GM21381 (cell line): ENCODE data around the gene BOK.

Experiments used
- ATAC-seq: cut with Tn5 transposase; IDR thresholded peaks from one replicate; pipeline ENCODE4 v1.9.1; 2021; ENCODE audit warnings: mild to moderate bottlenecking, moderate library complexity; ENCODE audit not compliant: unreplicated experiment

The BOK gene

DNA sequence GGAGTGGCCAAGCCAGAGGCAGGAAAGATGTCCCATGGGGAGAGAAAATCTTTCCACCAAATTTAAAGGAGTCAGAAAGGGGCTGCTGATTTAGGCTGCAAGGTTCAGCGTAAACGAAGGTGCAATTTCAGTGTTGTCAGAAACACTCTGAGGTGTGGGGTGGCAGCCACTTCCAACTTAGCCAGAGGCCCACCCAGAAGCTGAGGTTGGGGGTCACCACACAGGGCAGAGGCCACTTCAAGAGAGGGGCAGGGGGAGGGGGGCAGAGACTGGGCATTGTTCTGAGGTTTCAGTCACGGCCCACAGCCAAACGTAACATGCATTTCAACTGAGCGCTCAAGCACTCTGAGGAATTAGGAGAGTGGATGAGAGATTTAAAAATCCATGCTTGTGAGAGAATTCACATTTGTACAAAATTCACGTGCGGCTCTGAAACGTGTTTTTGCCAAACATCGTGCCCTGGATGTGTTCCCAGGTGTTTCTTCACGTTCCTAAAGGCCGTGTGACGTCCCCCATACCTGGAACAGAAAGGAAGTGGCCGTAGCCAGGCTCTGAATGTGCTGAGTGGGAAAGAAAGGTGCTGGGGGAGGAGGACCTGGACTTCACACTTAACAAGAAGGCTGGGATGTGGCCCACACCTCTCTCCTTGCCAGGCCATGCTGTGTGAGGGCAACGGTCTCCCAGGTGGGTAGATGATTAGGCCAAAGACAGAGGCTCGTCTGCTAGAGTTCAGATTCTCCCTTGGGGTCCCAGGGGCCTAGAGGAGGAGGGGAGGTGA lies 19.5 kb upstream of the BOK start:
- no peak for ATAC-seq

DNA sequence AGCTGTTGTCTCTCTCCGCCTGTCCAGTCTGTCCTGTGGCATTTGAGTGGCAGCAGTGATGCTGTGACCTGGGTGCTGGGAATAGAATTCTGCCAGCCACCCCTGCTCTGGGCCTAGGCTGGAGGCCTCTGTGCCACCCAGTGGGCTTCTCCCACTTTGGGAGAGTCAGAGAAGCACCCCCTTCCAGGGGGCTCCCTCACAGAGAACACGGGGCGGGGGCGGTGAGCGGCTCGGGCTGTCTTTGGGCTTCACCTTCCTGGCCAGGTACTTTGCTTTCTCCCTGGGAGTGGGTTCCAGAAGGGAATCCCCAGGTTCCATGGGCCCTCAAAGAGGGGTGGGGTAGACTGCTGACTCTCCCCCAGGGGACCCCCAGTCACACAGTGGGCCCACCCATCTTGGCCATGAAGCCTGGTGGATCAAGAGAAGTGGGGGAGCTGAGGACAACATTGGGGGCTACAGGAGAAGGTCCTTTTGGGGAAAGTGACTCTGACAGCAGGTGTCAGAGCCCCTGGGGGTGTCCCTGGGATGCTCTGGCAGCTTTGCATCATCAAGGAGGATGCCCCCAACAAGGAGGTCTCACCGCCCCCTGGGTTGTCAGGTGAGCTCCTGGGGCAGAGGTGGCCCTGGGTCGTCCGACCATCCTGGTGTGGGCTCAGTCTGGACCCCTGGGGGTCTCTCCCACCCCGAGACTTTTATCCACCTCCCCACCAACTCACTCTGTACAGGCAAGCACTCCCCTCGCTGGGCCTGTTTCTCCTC lies 18.8 kb upstream of the BOK start:
- ATAC-seq, result no peak

DNA sequence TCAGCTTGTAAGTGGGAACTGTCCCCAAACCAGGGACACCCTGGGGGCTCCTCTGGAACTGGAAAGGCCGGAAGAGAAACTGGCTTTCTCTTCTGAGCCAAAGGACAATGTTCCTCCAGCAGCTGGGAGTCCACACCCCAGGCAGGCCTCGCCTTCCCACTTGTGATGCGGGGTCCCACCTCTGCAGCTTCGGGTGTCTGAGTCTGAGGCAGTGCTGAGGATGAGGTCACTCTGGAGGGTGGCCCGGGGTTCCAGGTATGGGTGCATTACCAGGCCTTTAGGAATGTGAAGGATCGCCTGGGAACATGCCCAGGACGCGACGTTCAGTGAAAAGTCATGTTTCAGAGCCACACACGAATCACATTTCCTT lies 18.2 kb upstream of the BOK start:
- no peak for ATAC-seq

DNA sequence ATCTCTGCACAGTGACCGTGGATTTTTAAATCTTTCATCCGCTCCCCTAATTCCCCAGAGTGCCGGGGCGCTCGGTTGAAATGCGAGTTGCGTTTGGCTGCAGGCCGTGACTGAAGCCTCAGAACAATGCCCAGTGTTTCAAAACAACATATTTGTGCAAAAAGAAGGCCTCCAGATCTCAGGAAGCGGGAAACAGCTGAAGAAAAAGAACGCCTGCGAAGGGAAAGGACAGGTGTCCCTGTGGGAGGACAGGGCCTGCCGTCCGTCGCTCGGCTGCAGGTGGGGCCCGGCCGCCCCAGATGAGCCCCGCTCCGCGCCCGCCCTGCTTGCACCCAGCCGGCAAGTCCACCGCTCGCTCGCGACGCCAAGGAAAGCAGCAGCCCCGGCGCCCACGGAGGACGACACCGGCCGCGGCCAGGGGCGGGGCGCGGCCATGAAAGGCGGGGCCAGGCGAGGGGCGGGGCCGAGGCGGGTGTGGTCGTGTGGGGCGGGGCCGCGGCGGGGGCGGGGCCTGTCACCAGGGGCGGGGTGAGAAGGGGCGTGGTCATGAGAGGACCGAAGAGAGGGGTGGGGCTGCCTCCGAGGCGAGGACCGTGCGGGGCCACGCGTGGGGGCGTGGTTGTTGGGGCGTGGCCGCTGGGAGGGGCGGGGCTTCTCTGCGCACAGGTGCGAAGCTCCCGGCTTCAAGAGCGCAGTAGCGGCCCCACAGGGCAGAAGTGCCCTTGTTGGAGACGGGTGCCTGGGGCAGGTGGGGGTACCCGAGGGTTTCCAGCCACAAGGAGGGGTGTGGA lies 17.6 kb upstream of the BOK start:
- ATAC-seq, result no peak

DNA sequence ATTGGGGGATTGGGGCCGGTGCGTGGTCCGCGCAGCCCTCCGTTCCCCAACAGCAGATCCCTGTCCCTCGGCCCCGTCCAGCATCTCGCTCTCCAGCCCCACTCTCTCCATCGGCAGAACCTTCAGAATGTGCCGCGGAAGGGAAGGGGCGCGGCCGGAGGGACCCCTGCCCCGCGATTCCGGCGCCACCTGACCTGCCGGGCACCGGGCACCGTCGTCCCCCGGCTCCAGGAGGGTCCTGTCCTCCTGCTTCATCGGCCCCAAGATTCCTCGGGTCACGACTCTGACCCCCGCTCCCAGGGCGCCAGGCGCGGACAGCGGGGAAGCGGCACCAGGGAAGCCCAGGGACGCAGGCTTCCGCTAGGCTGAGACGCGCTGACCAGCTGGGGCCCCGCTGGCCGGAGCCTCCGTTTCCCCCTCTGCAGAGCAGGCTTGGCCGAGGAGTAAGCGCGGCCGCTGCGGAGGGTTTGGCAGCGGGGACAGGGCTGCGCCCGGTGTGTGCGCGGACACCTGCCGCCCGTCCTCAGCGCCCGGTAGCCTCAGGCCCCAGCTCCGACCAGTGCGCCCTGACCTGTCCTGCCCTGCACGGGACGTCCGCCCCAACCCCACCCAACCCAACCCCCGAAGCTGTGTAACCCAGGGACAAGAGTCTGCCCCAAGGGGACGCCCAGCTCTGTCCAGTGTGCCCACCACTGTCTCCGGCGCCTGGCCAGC lies 16.8 kb upstream of the BOK start:
- no peak for ATAC-seq

DNA sequence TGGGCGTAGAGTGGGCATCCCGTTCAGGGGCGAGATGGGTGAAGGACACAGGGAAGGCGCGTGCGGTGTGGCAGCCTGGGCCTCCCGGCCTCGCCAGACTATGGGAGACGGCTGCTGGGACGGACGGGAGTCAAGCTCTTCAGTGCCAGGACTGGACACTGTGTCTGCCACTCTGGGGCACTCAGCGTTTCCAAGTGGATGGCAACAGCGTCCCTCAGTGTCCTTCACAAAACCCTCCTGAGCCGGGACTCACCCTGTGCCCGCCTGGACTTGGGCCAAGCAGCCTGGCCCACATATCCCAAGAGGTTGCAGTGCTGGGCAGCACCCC lies 16.3 kb upstream of the BOK start:
- ATAC-seq, result no peak

DNA sequence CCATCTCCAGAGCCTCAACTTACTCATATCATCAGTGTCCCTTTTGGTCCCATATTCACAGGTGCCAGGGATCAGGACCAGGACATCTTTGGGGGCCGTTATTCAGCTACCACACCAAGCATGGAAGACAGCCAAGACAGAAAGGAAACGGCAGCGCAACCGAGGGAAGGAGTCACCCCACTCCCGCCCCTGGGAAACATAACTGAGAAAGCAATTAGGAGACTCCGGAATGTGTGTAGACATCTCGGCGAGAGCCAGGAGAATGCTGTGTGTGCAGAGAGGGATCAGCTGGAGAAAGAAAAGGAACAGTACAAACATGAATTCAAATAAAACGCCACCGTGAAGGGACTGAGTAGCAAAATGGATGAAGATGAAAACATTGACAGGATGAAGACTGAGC lies 13.4 kb upstream of the BOK start:
- no peak for ATAC-seq

DNA sequence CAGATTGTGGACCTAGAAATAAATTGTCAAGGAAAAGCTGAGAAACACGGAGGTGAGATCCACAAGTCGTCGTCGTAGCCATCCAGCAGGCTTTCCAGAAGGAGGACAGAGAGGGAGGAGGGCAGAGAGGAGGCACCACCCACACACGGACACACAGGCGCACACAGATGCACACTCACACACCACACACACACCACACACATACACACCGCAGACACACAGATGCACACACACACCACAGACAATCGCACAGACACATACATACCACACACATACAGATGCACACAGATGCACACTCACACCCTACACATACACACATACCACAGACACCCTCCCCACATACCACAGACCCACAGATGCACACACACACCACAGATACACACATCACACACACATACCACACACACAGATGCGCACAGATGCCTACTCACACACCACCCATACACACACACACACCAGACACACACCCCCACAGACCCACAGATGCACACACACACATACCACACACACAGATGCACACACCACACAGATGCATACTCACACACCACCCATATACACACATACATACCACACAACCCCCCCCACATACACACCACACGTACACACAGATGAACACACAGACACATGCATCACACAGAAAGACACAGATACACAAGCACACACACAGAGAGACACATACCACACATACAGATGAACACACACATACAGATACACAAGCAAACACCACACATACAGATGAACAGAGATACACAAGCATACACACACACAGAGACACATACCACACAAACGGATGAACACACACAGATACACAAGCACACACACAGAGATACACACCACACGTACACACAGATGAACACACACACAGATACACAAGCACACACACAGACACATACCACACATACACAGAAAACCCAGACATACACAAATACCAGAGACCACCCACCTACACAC lies 12.7 kb upstream of the BOK start:
- ATAC-seq, result no peak

DNA sequence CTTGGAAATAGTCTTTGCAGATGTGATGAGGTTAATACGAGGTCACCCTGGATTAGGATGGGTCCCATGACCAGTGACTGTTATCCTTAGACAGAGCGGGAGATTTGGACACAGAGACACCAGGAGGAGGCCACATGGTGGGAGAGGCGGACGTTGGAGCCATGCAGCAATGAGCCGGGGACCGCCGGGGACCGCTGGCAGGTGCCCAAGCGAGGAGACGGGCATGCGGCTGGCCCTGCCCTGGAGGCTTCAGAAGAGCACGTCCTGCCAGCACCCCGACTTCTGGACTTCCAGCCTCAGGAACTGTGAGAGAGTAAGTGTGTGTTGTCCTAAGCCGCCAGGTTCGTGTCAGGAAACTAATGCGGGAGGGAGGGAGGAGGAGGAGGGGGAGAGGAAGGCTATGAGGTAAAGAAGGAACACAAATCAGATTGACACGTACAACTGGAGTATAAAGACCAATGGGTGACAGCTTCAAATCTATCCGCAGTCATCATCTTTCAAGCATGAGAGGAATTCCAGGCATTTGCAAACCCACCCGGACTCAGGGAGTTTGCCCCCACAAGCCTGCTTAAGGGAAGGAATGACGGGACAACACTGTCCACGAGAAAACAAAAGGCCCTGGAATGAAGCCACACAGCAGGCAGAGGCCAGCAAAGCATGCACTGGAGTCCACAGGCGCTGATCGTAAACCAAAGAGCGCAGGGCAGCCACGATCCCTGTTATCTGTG lies 11.6 kb upstream of the BOK start:
- ATAC-seq, result no peak

DNA sequence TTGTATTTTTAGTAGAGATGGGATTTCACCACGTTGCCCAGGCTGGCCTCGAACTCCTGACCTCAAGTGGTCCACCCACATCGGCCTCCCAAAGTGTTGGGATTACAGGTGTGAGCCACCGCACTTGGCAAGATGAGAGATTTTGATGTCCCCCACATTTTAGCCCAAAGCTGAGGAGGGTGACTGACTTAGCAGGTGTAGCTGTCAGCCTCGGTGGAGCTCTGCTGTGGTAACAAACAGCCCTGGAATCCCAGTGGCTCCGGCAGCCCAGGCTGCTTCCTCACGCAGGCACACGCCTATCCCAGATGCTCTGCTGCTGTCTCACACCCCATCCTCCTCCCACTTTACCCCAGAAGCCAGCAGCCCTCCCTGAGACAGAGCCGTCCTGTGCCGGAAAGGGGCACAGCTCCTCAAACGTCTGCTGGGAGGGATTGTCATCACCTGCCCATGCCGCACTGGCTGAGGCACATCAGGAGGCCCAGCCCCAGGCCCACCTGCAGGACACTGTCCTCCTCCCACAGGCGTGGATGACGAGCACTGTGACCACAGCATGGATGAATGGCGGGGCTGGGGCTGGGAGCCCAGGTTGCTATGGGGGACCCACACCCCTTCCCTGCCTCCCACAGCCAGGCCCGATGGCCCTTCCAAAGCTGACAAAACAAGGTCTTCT lies 10.6 kb upstream of the BOK start:
- no peak for ATAC-seq

DNA sequence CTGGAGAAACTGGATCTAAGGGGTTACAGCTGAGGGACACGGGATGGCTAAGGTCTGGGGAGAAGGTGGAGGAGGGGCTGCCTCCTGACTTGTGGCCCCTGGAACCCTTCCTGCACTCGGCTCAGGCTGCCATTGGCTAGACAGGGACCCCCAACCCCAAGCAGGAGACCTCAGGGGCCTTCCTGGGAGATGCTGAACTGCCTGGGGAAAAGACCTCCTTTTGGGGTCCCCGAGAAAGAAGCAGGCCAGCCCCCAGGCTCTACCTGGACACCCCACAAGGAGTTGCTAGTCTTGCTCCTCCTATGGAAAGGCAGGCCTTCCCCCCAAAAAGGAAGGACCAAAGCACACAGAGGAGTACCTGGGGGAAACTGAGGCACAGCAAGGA lies 10.1 kb upstream of the BOK start:
- ATAC-seq, result no peak

DNA sequence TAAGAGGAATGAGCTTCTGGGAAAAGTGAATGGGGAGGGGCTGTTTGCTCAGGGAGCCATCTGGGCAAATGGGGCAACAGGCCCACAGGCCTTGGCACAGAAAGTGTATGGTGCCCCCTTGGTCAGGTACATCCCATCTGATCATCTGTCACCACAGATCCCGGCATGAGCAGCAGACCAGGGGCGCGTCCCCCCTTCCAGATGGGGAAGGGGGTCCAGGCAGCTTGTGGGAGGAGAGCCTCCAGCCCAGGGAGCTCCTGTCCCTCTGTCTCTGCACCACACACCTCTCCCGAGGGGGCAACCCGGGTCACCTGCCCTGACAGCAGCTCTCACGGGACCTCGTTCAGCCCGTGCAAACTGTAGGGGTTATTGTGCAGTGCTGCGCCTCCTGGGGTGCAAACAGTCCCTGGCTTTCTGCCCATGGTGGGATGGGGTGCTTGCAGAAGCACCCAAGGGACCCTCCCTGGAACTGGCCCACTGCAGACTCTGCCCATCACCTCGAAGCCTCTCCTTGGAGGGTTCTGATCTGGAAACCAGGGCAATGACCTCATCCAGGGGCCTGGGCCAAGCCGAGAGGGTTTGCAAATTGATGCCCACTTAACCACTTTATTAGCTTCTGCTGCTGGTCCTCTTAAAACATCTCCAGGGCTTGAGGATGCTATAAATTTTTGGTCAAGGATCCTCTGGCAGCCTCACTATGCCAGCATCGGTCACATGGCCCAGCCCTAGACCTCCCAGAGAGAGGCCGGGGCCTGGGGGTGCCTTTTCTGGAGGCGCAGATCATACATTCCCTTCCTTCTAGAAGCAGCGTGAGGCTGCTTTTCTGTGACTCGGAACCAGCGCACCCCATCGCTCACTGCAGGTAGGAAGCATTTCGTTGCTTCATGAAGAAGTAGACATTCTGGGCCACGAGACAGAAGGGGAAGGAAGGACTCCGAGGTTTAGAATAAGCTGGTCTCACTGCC lies 7.6 kb upstream of the BOK start:
- no peak for ATAC-seq

DNA sequence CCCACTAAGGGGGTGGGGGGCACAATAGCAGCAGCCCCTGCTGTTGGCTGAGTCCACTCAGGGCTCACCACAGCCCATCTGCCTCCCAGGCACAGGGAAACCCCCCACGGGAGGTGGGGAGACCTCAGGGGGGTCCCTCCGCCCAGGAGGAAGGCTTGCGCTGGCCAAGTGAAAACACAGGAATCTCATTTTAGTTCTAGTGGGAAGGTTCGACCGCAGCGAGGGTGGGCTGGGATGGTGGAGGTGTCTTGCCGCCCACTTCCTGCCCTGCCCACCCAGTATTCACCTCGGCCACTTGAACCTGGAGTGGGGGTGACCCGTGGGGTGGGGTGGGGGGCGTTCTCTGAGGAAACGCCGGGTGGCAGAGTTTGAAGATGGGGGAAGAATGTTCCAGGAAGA lies 6.9 kb upstream of the BOK start:
- no peak for ATAC-seq

DNA sequence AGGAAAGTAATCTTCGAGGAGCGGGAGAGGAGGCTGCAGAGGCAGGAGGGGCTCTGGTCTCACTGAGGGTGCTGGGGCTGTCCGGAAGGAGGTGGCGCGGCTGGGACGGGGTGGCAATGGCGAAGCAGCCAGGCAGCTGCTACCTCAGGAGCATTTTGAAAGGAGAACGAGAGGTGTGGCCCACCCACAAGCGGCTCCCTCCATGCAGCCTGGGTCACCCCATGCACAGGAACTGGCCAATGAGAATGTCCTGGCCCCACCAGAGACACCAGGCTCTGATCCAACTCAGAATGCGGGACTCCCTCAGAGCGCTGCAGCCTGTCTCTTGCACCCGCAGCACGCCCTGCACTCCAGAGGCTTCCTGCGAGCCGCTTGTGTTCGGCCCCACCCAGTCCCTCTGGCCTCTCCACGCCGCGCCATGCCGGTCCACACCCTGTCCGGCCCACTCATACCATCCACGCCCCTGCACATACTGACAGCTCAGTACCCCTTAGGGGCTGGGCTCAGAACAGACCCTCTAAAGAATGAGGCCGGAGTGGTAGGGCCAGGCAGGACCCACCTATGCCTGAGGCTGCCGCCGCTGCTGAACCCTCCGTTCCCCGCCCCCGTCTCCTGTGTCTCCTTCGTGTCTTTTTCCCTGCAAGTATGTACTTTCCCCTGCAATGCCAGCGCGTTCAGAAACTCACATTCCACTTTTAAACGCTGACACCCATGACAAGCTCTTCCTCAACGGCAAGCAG lies 6.4 kb upstream of the BOK start:
- ATAC-seq, result no peak

DNA sequence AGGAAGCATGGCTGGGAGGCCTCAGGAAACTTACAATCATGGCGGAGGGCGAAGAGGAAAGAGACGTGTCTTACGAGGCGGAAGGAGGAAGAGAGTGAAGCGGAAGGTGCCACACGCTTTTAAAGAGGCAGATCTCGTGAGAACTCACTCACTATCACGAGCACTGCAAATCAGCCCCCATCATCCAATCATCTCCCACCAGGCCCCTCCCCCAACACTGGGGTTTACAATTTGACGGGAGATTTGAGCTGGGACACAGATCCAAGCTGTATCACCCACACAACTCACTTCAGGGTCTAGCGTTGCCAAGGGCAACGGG lies 5.1 kb upstream of the BOK start:
- no peak for ATAC-seq

DNA sequence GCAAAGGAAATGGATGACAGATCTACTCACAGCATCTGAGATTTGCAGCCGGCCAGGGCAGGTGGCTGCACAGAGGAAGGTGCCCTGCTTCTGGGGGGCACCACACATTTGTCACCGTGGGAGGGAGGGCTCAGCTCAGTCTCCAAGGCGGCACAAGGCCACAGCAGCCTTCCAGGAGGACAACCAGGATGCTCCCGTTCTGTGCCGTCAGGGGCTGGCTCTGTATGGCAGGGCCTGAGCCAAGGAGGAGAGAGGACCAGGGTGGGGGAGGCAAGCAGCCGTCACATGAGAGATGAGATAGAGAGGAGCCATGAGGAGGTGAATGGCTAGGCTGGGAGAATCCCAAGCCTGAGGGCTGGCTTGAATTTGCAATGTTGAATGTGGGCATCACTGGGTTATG lies 4.6 kb upstream of the BOK start:
- ATAC-seq, result no peak

DNA sequence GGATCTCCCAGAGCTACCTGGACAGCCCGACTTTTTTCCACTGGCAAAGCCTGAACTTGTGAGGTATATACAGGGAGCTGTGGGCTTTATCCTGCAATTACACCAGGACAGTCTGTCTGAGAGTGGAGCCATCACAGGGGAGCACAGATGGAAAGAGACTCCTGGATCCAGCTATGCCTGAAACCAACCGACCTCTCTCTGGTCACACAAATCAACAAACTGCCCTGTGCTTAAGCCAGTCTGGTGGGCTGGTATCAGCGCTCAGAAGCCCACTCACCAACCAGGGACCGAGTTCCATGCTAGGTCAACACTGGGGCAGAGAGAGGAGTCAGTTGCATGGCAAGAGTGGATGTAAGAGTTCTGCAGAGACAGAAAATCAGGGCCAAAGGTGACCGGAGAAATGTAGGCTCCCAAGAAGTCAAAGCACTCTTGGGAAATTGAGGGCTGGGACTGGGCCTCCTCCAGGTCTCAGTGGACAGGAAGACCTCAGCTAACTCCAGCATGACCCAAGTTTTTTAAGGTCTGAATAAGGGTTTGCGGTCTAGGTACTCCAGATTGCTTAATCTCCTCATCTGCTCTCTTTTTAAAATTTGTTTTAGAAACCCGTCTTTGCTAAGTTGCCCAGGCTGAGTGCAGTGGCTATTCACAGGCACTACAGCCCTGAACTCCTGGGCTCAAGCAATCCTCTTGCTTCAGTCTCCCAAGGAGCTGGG lies 3.8 kb upstream of the BOK start:
- ATAC-seq, result no peak
